Astrocyte (in vitro differentiated cells and primary cell): Measurements from ENCODE around the gene EGFL8. TPM values are rescaled to one million over a fixed set of nuclear protein-coding genes. Genes with fewer than 3 reads are reported as not detected.
A peak's percentile ranks its signal among the peaks of the same experiment; 100 is the strongest.

Experiments
- DNase-seq: peaks from one replicate; pipeline ENCODE4 v3.0.0-alpha.2; 2010; ENCODE audit warnings: low read depth
- FAIRE-seq: peaks from 2 replicates; lab custom pipeline; 2011; peaks lifted over from hg19 to GRCh38; lab: Jason Lieb, UNC
- H2AFZ ChIP-seq: 2 replicates; pipeline ENCODE4 v1.6.0; 2012; ENCODE audit warnings: low read depth, low read length, inconsistent platforms
- H3K27ac ChIP-seq: 2 replicates; pipeline ENCODE4 v1.5.1; 2011; ENCODE audit warnings: low read depth, low read length, inconsistent platforms
- H3K27me3 ChIP-seq: 2 replicates; pipeline ENCODE4 v1.6.0; 2011; ENCODE audit warnings: low read length, inconsistent platforms; ENCODE audit not compliant: insufficient read depth
- H3K36me3 ChIP-seq: 2 replicates; pipeline ENCODE4 v1.5.1; 2011; ENCODE audit warnings: low read length, inconsistent platforms; ENCODE audit not compliant: insufficient read depth
- H3K4me1 ChIP-seq: 2 replicates; pipeline ENCODE4 v1.5.1; 2011; ENCODE audit warnings: low read length, inconsistent platforms; ENCODE audit not compliant: insufficient read depth
- H3K4me2 ChIP-seq: 2 replicates; pipeline ENCODE4 v1.6.0; 2012; ENCODE audit warnings: low read length, inconsistent platforms
- H3K4me3 ChIP-seq: 2 replicates; pipeline ENCODE4 v1.5.1; 2011; ENCODE audit warnings: low read depth, mild to moderate bottlenecking, low read length, inconsistent platforms; ENCODE audit not compliant: insufficient read depth
- H3K79me2 ChIP-seq: 2 replicates; pipeline ENCODE4 v1.6.0; 2012; ENCODE audit warnings: mild to moderate bottlenecking, low read length, inconsistent platforms; ENCODE audit not compliant: insufficient read depth
- H3K9ac ChIP-seq: 2 replicates; pipeline ENCODE4 v1.6.0; 2012; ENCODE audit warnings: mild to moderate bottlenecking, low read length, inconsistent platforms
- H3K9me3 ChIP-seq: 2 replicates; pipeline ENCODE4 v1.5.1; 2012; ENCODE audit warnings: low read depth, mild to moderate bottlenecking, low read length, inconsistent platforms; ENCODE audit not compliant: insufficient read depth
- H4K20me1 ChIP-seq: 2 replicates; pipeline ENCODE4 v1.6.0; 2012; ENCODE audit warnings: low read length, inconsistent platforms; ENCODE audit not compliant: insufficient read depth
- H3K27ac Mint-ChIP-seq: one replicate; pipeline ENCODE4 v1.8.0; 2021; ENCODE audit warnings: mild to moderate bottlenecking, mixed read lengths; ENCODE audit not compliant: unreplicated experiment
- H3K27me3 Mint-ChIP-seq: one replicate; pipeline ENCODE4 v1.8.0; 2021; ENCODE audit warnings: low read depth, mixed read lengths; ENCODE audit not compliant: unreplicated experiment
- H3K36me3 Mint-ChIP-seq: one replicate; pipeline ENCODE4 v1.8.0; 2021; ENCODE audit warnings: low read depth, mixed read lengths; ENCODE audit not compliant: unreplicated experiment
- H3K4me1 Mint-ChIP-seq: one replicate; pipeline ENCODE4 v1.8.0; 2021; ENCODE audit warnings: low read depth, mixed read lengths; ENCODE audit not compliant: unreplicated experiment
- H3K4me3 Mint-ChIP-seq: one replicate; pipeline ENCODE4 v1.8.0; 2021; ENCODE audit warnings: mild to moderate bottlenecking, moderate library complexity, mixed read lengths; ENCODE audit not compliant: unreplicated experiment
- H3K9me3 Mint-ChIP-seq: one replicate; pipeline ENCODE4 v1.8.0; 2021; ENCODE audit warnings: mild to moderate bottlenecking, mixed read lengths; ENCODE audit not compliant: unreplicated experiment
- CTCF ChIP-seq: IDR thresholded peaks from 2 replicates; pipeline ENCODE4 v1.5.1; 2011; ENCODE audit warnings: low read depth, mild to moderate bottlenecking, inconsistent platforms, low read length, moderate library complexity; ENCODE audit not compliant: insufficient read depth
- EZH2 ChIP-seq: IDR thresholded peaks from 2 replicates; pipeline ENCODE4 v1.6.1; 2012; ENCODE audit warnings: mild to moderate bottlenecking, low read length, inconsistent platforms; ENCODE audit not compliant: insufficient read depth
- total RNA-seq: library from RNA; stranded (reverse); gene quantifications from 2 replicates; pipeline ENCODE4 v1.2.1, GENCODE V29; 2021

The EGFL8 gene
- total RNA-seq, 1 donor from 2014 or later, result 13.3 TPM

DNA sequence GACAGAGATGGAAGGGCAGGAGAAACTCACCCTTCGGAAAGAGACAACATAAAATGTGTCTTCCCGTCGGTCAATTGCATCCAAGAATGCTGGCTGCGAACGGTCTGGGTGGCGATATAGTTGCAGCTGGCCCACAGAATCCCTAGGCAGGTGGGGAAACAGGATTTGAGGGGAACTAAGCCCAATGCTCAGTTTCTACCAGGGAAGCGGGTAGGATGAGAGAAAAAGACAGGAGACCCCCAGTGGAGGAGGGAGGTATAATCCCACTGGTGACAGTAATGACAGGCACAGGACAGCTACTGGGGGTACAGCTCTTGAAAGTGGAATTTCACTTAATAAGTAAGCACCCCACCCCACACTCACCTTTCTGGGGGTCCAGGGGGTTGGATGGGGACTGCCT, 47.7 kb upstream of the EGFL8 start:
- peaks cover 4% of the 10 kb centered on the region for H3K27me3 Mint-ChIP-seq
- H3K9ac ChIP-seq, result no peak overlapping the region
- no peak for FAIRE-seq
- H3K36me3 ChIP-seq, result peaks cover 20% of the 10 kb centered on the region
- peaks cover 18% of the 10 kb centered on the region for H3K4me1 ChIP-seq
- peaks cover 18% of the 10 kb centered on the region for H3K36me3 Mint-ChIP-seq
- H3K4me2 ChIP-seq, result no peak overlapping the region
- no peak for TF ChIP-seq EZH2
- TF ChIP-seq CTCF, result peak; percentile 38
- H3K79me2 ChIP-seq, result no peaks in the 10 kb centered on the region
- no peak overlapping the region for H3K4me3 ChIP-seq
- DNase-seq, result no peak
- no peaks in the 10 kb centered on the region for H3K27me3 ChIP-seq
- H4K20me1 ChIP-seq, result peaks cover 15% of the 10 kb centered on the region
- H3K9me3 Mint-ChIP-seq, result no peaks in the 10 kb centered on the region
- no peak overlapping the region for H2AFZ ChIP-seq
- H3K4me1 Mint-ChIP-seq, result peaks cover 8% of the 10 kb centered on the region
- no peak overlapping the region for H3K27ac ChIP-seq
- no peak overlapping the region for H3K4me3 Mint-ChIP-seq
- H3K27ac Mint-ChIP-seq, result no peak overlapping the region
- no peaks in the 10 kb centered on the region for H3K9me3 ChIP-seq

DNA sequence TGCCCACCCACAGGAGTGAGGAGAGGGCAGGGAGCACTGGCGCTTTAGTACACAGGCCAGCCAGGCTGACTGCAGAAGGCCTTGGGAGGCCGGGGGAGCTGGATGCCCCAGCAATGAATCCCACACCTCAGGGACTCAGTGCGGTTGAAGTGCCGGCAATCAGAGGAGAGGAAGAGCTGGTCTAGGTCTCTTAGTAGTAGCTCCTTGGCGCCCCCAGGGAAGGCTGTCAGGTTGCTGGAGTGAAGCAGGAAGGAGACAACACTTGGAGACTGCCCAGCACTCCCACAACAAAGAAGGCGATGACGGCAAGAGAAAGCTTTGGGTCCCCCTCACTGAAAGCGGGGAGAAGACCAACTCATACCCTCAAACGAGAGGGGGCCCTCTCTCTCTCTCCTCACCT, 46.9 kb upstream of the EGFL8 start:
- no peak overlapping the region for H3K9ac ChIP-seq
- DNase-seq, result no peak
- no peak overlapping the region for H3K4me3 Mint-ChIP-seq
- no peak overlapping the region for H2AFZ ChIP-seq
- no peaks in the 10 kb centered on the region for H3K27me3 Mint-ChIP-seq
- H3K36me3 ChIP-seq, result peaks cover 20% of the 10 kb centered on the region
- FAIRE-seq, result no peak
- no peaks in the 10 kb centered on the region for H3K9me3 ChIP-seq
- H3K9me3 Mint-ChIP-seq, result no peaks in the 10 kb centered on the region
- H3K4me3 ChIP-seq, result no peak overlapping the region
- peaks cover 17% of the 10 kb centered on the region for H4K20me1 ChIP-seq
- H3K36me3 Mint-ChIP-seq, result peaks cover 22% of the 10 kb centered on the region
- peaks cover 8% of the 10 kb centered on the region for H3K4me1 Mint-ChIP-seq
- H3K27ac ChIP-seq, result no peak overlapping the region
- H3K4me1 ChIP-seq, result peaks cover 18% of the 10 kb centered on the region
- no peak overlapping the region for H3K4me2 ChIP-seq
- H3K79me2 ChIP-seq, result no peaks in the 10 kb centered on the region
- no peak for TF ChIP-seq CTCF
- TF ChIP-seq EZH2, result no peak
- H3K27me3 ChIP-seq, result no peaks in the 10 kb centered on the region
- H3K27ac Mint-ChIP-seq, result no peak overlapping the region

DNA sequence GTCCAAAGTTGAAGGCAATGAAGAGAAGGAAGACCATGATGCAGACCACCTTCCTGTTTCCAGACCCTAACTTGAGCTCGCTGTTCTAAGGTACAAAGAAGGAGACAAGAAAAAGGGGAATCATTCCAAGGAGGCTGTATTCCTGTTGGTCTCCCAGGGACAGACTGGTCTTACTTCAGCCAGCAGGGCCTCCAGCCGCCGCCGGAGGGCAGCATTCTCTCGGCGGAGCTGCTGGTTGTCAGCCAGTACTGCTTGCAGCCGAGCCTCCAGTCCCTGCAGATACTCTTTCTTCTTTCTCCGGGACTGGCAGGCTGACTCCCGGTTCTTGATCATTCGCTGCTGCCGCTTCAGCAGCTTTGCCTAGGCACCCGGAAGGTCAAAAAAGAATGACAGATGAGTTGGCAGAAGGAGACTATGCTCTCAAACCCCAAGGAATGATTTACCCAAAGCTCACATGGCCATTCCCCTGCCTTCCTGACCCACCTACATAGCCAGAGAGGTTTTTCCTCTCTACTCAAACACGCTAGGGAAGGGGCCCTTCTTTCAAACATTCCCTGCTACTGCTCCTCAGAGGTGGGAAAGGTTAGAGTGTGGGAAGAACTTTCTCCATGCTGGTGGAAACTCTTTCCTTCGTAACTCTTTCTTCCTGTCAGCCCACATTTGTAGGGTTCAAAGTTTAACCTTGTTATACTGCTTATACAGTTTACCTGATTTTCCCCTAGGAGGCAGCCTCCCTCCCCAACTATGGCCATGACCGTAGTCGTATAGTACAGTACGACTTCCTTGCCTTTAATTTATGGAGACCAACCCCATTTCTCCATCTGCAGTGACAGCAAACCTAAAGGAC, 45.4 kb upstream of the EGFL8 start:
- H3K9me3 Mint-ChIP-seq, result no peaks in the 10 kb centered on the region
- no peaks in the 10 kb centered on the region for H3K27me3 Mint-ChIP-seq
- Histone ChIP-seq H3K4me1 (peaks cover 12% of the 10 kb centered on the region), H3K79me2 (peaks cover 4% of the 10 kb centered on the region), H3K27ac (no peak overlapping the region), H3K4me2 (no peak overlapping the region), H2AFZ (no peak overlapping the region), H3K4me3 (no peak overlapping the region), H3K36me3 (peaks cover 20% of the 10 kb centered on the region), H4K20me1 (peaks cover 21% of the 10 kb centered on the region), H3K27me3 (no peaks in the 10 kb centered on the region), H3K9ac (peak overlapping the region; percentile 29), H3K9me3 (no peaks in the 10 kb centered on the region)
- FAIRE-seq, result no peak
- TF ChIP-seq CTCF (peak; percentile 91), EZH2 (no peak)
- peaks cover 19% of the 10 kb centered on the region for H3K36me3 Mint-ChIP-seq
- no peak overlapping the region for H3K27ac Mint-ChIP-seq
- no peak overlapping the region for H3K4me3 Mint-ChIP-seq
- peak; percentile 56 for DNase-seq
- H3K4me1 Mint-ChIP-seq, result peaks cover 5% of the 10 kb centered on the region
